Hindlimb muscle (tissue), 1 donor: ENCODE data around the gene C2CD2. TPM values are rescaled to one million over a fixed set of nuclear protein-coding genes. Genes with fewer than 3 reads are reported as not detected.
A peak's percentile ranks its signal among the peaks of the same experiment; 100 is the strongest.
"Not testable (repeated sequence)": the region's sequence is repeated elsewhere in the genome, so short reads cannot be mapped to it uniquely, and the experiment has no call there.

Experiments used
- DNase-seq: peaks from one replicate; pipeline ENCODE4 v3.0.0-alpha.2; 2013
- polyA plus RNA-seq: library from polyadenylated mRNA; unstranded; fragments of 120-200 nt; gene quantifications from one replicate; pipeline ENCODE4 v1.2.1, GENCODE V29; 2013; ENCODE audit not compliant: insufficient read length

C2CD2 gene
- polyA plus RNA-seq, 1 donor: 8.9 TPM

- DNase-seq: no peak
These were observed 20.9 kb upstream of the C2CD2 start for GRCh38 chr21:41974752-41975053.

DNA sequence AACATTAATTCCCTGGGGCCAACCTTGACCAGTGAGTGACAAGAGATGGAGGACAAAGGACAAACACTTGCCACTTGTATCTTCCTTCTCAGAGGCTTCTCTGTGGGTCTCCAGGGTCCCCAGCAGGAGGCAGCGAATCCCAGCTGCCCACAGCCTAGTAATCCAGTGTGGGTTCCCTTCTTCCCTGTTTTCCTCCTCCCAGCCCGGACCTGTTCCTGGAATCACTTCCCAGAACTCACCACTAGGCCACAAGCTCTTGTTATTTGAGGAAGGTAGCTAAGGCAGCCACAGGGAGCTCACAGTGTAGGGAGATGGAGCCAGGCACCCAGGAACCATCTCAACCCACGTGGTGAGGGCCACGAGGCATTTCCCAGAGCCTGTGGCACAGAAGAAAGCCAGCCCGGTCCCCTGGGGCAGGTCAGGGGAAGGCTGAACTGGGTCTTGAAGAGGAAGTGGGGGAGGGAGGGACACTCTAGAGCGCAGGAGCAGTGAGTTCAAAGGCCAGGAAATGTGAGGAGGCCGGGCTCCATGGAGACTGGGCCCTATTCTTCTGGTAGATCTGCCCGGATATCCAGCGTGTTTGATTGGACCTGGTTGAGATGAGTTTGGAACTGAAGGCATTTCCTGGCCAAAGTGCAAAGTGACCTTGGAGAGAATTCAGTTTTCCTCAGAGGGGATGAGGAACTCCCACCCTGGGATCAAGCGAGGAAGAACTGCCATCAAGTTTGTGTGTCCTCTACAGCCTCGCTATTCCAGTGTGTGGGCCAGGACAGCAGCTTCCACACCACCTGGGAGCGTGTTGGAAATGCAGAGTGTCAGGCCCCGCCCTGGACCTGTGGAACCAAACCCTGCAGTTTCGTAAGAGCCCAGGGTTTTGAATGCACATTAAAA is 20.3 kb upstream of the C2CD2 start:
- no peak for DNase-seq

- DNase-seq: no peak
These were observed 19.6 kb upstream of the C2CD2 start for GRCh38 chr21:41973427-41973831.

DNA sequence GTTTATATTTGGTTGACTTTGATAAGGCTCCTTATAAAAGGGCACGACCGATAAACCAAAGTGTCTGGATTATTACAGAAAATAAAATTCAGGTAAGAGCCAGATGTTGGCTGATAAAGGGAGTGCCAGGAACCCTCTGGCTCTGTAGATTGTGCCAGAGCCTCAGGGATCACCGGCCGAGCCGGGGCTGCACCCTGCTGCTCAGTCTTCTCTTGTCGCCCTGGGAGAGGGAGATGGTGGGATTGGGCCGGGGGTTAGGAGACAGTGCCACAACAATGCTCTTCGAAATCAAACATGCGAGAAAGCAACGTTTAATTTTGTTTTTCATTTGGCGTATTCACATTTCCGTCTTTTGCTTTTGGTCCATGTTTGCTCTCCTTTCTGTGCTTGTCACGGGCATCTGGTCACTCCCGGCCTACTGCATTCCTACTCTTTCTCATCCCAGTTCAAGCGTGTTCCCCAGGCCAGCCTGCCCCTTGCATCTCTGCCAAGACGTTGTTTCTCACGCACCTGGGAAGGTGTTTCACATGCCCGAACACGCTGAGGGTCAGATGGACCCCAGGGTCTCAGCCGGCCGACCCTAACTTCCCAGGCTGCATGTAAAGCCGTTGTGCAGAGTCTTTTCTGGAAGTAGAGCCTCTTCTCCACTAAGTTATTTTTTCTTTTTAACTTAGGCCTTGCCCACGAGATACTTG is 18.8 kb upstream of the C2CD2 start:
- DNase-seq: no peak

DNA sequence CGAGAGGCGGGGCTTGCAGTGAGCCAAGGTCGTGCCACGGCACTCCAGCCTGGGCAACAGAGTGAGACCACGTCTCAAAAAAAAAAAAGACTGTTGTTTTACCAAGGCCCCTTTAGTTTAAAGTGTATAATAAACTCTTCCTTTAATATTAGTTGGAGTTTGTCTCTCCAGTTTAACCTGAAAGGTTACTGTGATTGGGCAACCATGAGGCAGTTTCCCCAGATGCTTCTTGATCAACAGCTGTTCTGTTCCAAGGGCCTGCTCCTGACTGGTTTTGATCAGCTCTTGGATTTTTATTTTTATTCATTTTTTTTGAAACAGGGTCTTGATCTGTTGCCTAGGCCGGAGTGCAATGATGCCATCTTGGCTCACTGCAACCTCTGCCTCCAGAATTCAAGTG is 18.1 kb upstream of the C2CD2 start:
- no peak for DNase-seq

DNA sequence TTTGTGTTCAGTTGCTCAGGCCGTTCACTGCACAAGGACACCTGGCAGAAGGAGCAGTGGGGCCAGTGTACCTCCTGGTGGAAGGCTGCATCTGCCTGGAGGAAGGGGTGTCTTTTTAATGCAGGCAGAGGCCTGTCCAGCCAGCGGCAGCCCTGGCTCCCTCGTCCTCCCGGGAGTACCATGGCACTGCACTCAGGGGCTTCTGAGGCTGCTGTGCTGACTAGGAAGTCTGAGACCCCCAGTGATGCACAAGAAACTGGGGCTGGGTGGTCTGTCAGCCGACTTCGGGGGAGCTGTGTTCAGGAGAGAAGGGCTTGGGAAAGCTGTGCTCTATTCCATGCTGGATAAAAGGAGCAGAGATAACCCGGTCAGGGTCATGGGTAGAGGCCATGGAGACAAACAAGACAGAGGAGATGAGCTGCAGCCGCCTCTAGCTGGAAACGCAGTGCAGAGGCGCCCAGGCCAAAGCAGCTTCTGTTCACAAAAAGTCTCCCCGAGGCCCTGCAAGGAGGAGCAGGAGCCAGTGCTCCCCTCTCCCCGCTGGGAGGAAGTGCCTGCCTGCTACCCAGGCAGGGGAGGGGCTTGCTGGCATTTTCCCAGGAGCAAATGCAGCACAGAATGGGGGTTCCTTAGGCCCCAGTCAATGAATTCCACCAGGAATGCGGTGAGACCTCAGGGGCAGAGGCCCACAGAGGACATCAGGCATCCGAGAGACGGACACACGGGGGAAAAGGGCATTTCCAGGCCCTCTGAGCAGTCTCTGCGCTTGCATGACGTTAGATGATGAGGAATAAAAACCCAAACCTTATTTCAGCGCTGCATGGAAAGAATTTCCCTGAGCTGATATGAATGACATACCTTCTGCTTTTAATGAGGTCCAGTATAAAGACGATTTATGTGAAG is 17.2 kb upstream of the C2CD2 start:
- DNase-seq: no peak

- DNase-seq: no peak
These were observed 16.2 kb upstream of the C2CD2 start for GRCh38 chr21:41970106-41970391.

DNA sequence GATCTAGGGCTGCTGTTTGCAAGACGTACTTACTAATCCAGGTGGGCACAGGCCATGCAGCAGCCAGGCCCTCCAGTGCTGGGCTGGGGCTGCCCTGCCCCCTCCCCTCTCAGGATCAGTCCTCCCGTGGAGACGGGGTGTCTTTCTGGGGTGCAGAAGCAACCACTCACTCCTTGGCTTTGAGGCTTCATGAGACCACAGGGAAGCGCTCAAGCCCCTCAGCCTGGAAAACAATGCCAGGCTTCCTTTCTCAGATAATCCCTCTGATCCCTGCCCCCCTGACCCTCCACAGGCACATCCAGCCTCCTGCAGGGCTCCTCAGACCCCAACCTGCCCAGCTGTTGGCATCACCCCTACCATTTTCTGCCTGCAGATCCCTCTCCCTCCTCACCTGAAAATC is 13.9 kb upstream of the C2CD2 start:
- DNase-seq: no peak

GRCh38 chr21:41966872-41967621 is 13.2 kb upstream of the C2CD2 start:
- no peak for DNase-seq

DNA sequence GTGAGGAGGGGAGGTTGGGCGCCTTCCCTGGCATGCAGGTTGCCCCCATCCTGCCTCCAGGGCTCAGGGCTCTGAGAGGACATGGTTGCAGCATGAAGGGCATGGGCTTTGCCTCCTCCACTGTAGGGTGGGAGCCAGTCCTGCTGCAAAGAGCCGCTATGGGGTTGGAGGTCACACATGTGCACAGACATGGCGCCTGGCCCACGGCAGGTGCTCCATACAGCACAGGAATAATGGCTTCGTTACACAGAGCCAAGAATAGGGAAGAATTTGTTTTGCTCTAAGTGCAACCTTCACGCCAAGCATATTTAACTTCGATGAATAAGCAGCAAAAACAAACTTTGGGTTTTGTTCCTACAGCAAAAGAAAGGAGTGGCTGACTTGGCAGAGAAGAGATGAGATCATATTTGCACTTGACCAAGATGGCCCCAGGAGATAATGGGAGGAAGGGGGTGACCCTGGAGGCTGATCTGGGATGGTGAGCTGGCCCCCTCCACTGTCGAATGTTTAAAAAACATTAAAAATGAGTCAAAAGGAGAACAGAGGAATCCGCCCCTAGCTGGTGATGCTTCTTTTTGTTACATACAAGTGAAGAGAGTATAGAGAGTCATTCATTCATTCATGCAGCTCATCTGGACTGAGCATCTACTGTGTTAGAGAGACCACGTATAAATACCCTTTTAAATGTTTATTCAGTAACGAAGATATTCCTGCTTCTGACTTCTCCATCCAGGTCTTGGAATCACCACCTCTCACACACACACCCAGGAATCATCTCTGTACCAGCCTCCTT is 12.4 kb upstream of the C2CD2 start:
- no peak for DNase-seq

DNA sequence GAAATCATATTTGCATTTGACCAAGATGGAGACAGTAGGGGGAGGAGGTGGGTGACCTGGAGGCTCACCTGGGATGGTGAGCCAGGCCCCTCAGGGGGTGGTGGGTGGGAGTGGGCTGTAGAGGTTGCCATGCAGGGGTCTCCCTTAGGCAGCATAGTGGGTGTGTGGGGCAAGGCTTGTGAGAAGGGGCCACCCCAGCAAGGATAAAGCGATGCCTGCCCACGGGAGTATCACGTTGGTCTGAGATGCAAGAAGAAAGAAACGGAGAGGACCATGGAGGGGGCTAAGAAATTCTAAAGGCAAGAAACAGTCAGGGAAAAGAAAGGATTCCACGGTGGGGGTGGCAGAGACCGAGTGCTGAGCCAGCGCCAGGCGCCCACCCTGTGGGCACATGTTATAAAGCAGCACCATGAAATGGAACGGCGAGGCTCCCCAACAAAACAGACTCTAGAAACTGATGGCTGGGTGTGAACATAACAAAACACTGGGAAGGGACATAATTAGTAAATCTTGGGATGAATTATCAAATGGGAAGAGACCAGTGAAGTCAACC is 11.7 kb upstream of the C2CD2 start:
- no peak for DNase-seq

DNA sequence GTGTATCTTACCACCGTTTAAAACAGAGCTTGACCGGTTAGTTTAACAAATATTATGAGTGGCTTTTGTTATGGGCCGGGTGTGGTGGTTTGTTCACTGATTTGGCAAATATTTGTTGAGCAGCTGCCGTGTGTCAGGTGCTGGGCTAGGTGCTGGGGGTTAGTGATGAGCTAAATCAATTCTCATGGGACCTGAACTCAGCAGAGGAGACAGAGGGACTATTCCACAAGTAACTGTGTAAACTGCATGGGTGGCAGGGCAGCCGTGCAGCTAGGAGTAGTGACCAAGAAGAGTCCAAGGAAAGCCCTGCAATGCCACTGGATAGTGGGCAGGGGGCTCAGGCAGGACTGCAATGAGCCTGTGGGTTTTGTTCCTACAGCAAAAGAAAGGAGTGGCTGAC is 11.2 kb upstream of the C2CD2 start:
- no peak for DNase-seq

GRCh38 chr21:41964171-41964570 is 10.4 kb upstream of the C2CD2 start:
- no peak for DNase-seq

DNA sequence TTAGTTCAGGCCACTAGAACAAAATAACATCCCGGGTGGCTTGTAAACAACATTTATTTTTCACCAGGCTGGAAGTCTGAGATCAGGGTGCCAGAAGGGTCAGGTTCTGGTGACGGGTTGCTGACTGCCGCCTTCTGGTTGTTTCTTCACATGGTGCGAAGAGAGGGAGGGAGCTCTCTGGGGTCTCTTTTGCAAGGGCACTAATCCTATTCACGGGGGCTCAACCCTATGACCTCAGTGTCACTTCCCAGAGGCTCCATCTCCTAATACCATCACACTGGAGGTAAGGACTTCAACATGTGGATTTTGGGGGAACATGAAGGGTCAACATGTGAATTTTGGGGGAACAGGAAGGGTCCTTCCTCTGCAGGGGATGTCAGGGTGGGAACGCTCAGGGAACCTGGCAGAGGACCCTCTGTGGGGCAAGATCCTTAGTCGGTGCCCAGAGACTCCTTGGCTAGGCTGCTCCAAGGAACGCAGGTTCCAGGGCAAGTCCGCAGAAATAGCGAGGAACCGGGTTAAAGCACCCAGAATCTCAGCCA is 8.7 kb upstream of the C2CD2 start:
- no peak for DNase-seq

DNA sequence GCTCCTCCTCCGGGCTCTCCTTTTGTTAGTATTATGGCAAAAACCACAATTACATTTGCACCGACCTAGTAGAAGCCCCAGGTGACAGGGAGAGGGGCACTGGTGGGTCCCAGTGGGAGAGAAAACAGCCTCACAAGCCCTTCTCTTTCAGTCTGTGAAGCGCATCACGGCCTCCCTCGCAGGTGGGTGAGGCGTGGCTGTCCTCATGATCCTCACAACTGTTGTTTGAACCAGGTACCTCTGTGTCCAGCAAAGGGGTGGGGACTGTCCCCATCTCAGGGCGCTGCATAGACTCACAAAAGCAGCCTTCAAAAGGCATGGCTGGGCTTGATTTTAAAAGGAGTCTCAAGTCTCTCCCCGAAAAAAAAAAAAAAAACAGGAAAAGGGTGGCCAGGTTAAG is 7.9 kb upstream of the C2CD2 start:
- DNase-seq: no peak

DNA sequence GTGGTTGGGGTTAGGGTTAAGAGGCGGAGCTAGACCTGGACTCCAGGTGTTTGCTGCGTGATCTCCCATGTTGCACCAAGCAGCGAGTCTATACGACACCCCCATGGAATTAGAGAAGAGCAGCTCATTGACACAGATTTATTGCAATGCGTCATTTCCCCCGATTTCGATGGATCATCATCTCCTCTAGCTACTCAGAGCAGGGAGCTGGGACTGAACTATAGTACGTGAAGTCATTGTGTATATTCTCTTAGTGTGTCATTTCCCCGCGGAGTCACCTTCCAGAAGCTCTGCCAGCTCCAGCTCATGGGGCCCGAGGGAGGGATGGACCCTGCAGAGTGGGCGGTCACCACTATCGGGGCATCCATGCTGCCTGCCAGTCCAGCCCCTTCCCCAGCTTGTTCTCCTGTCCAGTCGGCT is 7.5 kb upstream of the C2CD2 start:
- no peak for DNase-seq

- DNase-seq: no peak
These were observed 6.6 kb upstream of the C2CD2 start for GRCh38 chr21:41960386-41960785.

DNA sequence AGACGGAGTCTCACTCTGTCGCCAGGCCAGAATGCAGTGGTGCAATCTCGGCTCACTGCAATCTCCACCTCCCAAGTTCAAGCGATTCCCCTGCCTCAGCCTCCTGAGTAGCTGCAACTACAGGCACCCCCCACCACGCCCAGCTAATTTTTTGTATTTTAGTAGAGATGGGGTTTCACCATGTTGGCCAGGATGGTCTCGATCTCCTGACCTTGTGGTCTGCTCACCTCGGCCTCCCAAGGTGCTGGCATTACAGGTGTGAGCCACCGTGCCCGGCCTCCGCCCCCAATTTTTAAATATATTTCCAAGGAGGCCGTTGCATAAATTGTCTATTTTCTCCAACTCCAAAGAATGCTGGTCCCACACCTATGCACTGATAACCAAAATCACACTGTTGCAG is 5.9 kb upstream of the C2CD2 start:
- DNase-seq: not testable (repeated sequence)

- DNase-seq: no peak
These were observed 5.2 kb upstream of the C2CD2 start for GRCh38 chr21:41958886-41959563.

DNA sequence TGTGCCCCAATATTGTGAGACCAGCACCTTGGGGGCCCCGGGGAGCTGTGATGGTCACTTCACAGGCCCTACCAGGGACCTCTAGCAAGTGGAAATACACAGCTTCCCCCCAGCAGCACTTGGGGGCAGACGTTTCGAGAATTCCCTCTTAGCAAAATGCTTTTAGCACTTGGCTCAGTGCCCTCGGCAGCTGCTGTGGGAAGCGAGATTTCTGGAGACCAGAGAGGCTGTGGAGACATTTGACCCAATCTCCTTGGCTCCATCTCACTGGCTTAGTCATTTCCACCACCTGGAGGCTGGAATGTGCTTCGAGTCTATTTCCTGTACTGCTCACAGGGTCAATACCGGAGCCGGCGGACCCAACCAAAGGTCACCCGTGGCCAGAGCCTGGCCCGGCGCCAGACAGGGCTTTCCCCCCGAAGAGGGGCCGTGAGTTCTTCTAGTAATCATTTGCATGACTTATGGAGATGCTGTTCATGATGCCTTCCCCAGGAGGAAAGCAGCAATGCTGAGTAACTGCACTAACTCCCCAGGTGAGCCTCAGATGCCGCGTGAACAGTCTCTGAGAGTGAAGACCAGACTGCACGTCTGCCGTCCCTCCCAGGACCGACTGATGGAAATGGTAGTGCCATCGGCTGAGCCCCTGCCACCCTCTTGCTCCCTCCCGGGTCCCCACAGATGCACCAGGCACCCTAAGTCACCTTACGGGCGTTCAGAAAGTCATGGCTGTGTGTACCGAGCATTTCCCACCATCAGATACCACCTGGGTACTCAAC is 4.4 kb upstream of the C2CD2 start:
- DNase-seq: peak; percentile 86
